Osteoblast (primary cell): ENCODE data around the gene CCDC102B. TPM values are rescaled to one million over a fixed set of nuclear protein-coding genes. Genes with fewer than 3 reads are reported as not detected.

ENCODE experiments used
- DNase-seq: peaks from one replicate; pipeline ENCODE4 v3.0.0; 2011; ENCODE audit warnings: low spot score, mixed read lengths; ENCODE audit not compliant: insufficient read length; ENCODE audit errors: missing footprints
- H2AFZ ChIP-seq: 2 replicates; pipeline ENCODE4 v1.6.0; 2011; ENCODE audit warnings: mild to moderate bottlenecking, low read length
- H3K27ac ChIP-seq: 2 replicates; pipeline ENCODE4 v1.5.1; 2011; ENCODE audit warnings: mild to moderate bottlenecking, low read depth, low read length, moderate library complexity
- H3K27me3 ChIP-seq: 2 replicates; pipeline ENCODE4 v1.6.0; 2012; ENCODE audit warnings: mild to moderate bottlenecking, control low read depth, inconsistent platforms, low read length, moderate library complexity; ENCODE audit not compliant: insufficient read depth
- H3K36me3 ChIP-seq: 2 replicates; pipeline ENCODE4 v1.5.1; 2011; ENCODE audit warnings: mild to moderate bottlenecking, low read length, control low read depth, moderate library complexity; ENCODE audit not compliant: insufficient read depth
- H3K4me1 ChIP-seq: 2 replicates; pipeline ENCODE4 v1.5.1; 2011; ENCODE audit warnings: mild to moderate bottlenecking, low read length, control low read depth, moderate library complexity; ENCODE audit not compliant: insufficient read depth
- H3K4me2 ChIP-seq: 2 replicates; pipeline ENCODE4 v1.6.0; 2011; ENCODE audit warnings: mild to moderate bottlenecking, low read length; ENCODE audit not compliant: insufficient read depth
- H3K4me3 ChIP-seq: fragments of 200-600 bp; sonication (generic); 3 replicates; pipeline ENCODE4 v1.5.1; 2012; ENCODE audit warnings: mild to moderate bottlenecking, low read length, inconsistent platforms; ENCODE audit not compliant: insufficient read depth
- H3K79me2 ChIP-seq: 2 replicates; pipeline ENCODE4 v1.6.0; 2012; ENCODE audit warnings: mild to moderate bottlenecking, low read length, control low read depth, inconsistent platforms; ENCODE audit not compliant: insufficient read depth
- H3K9me3 ChIP-seq: 2 replicates; pipeline ENCODE4 v1.5.1; 2011; ENCODE audit warnings: low read depth, low read length, control low read depth
- H4K20me1 ChIP-seq: 2 replicates; pipeline ENCODE4 v1.6.0; 2012; ENCODE audit warnings: mild to moderate bottlenecking, low read length, control low read depth; ENCODE audit not compliant: insufficient read depth
- total RNA-seq: library from RNA; depleted of rRNA; stranded (reverse); fragments of >200 nt; gene quantifications from 2 replicates; pipeline ENCODE4 v1.2.3, GENCODE V29; 2012
- TF ChIP-seq, protein P1 (sequence below): IDR thresholded peaks from 2 replicates; pipeline ENCODE4 v1.5.1; 2011; ENCODE audit warnings: mild to moderate bottlenecking, low read depth, low read length, moderate library complexity; ENCODE audit errors: extremely low read depth

The CCDC102B gene
- total RNA-seq, 1 donor: 9.4 TPM

DNA sequence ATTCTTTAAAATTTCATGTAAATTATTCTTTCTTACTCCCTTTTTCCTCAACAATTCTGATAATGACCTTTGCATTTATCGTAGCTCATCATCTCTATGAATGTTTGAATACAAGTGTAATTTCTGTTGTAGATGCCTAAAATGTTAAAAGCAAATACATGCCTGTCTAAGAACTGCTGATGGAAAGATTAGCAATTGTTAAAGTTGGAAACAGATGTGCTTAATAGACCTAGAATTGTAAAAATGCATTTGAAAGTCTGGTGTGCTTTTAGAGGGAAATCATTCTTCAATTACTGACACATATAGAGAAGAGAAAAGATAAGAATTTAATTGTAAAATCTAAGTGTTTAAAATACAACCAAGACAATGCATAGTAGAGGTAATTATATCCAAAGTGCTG, 50.4 kb downstream of the CCDC102B start:
- no peak overlapping the region for H3K4me2 ChIP-seq
- no peaks in the 10 kb centered on the region for H3K27me3 ChIP-seq
- no peaks in the 10 kb centered on the region for H3K36me3 ChIP-seq
- no peak overlapping the region for H3K27ac ChIP-seq
- no peak overlapping the region for H3K4me3 ChIP-seq
- no peaks in the 10 kb centered on the region for H3K79me2 ChIP-seq
- no peak overlapping the region for H2AFZ ChIP-seq
- no peaks in the 10 kb centered on the region for H3K9me3 ChIP-seq
- no peak for DNase-seq
- TF ChIP-seq, protein P1, sequence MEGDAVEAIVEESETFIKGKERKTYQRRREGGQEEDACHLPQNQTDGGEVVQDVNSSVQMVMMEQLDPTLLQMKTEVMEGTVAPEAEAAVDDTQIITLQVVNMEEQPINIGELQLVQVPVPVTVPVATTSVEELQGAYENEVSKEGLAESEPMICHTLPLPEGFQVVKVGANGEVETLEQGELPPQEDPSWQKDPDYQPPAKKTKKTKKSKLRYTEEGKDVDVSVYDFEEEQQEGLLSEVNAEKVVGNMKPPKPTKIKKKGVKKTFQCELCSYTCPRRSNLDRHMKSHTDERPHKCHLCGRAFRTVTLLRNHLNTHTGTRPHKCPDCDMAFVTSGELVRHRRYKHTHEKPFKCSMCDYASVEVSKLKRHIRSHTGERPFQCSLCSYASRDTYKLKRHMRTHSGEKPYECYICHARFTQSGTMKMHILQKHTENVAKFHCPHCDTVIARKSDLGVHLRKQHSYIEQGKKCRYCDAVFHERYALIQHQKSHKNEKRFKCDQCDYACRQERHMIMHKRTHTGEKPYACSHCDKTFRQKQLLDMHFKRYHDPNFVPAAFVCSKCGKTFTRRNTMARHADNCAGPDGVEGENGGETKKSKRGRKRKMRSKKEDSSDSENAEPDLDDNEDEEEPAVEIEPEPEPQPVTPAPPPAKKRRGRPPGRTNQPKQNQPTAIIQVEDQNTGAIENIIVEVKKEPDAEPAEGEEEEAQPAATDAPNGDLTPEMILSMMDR: no peak
- H3K4me1 ChIP-seq: no peaks in the 10 kb centered on the region
- H4K20me1 ChIP-seq: no peaks in the 10 kb centered on the region

DNA sequence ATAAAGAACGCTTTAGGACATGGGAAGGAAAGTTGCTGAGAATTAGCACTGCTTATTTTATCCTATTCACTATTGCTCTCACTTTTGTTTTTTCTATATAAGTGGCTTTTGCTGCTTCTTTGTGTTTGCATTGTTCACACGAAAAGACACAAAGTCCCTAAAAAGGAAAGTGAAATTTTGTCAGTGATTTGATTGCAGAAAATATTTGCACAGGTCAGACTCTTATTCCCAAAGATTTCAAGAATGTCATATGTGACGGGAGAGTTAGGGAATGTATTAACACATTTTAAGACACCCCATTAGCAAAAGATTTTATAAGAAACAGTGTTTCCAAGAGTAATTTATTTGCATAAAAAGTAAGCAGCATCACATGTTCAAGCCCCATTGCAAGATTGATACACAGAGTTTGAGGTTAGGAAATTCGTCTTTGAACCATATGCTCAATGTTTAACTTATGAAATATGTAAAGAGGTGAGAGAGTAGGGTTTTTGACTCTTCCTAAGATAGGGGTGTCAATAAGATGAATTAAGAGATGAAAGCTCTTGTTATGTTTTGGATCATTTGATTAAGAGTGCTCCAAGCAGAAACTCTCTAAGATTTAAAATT, 57.0 kb downstream of the CCDC102B start:
- Histone ChIP-seq H3K4me2 (no peak overlapping the region), H3K79me2 (no peaks in the 10 kb centered on the region), H3K36me3 (no peaks in the 10 kb centered on the region), H4K20me1 (no peaks in the 10 kb centered on the region), H2AFZ (peak overlapping the region; percentile 3), H3K4me1 (no peaks in the 10 kb centered on the region), H3K4me3 (no peak overlapping the region), H3K27ac (no peak overlapping the region), H3K9me3 (no peaks in the 10 kb centered on the region), H3K27me3 (no peaks in the 10 kb centered on the region)
- no peak for DNase-seq
- TF ChIP-seq, protein P1: no peak

DNA sequence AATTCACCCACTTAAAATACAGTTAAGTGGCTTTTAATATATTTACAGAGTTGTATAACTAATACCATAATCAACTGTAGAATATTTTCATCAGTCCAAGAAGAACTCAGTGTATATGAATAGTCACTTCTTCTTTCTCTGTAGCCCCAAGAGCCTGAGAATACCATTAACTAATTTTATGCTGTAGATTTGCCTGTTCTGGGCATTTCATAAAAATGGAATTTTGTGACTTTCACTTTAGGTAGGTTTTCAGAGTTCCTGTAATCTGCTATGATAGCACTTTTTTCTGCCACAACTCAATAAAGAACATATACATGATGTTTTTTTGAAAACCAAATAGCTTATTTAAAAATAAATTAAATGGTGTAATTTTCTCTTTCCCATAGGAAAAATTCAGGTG, 57.6 kb downstream of the CCDC102B start:
- Histone ChIP-seq H3K27me3 (no peaks in the 10 kb centered on the region), H3K27ac (no peak overlapping the region), H2AFZ (no peak overlapping the region), H3K4me2 (no peak overlapping the region), H3K79me2 (no peaks in the 10 kb centered on the region), H3K9me3 (no peaks in the 10 kb centered on the region), H3K36me3 (no peaks in the 10 kb centered on the region), H3K4me3 (no peak overlapping the region), H4K20me1 (no peaks in the 10 kb centered on the region), H3K4me1 (no peaks in the 10 kb centered on the region)
- TF ChIP-seq, protein P1: no peak
- DNase-seq: no peak

DNA sequence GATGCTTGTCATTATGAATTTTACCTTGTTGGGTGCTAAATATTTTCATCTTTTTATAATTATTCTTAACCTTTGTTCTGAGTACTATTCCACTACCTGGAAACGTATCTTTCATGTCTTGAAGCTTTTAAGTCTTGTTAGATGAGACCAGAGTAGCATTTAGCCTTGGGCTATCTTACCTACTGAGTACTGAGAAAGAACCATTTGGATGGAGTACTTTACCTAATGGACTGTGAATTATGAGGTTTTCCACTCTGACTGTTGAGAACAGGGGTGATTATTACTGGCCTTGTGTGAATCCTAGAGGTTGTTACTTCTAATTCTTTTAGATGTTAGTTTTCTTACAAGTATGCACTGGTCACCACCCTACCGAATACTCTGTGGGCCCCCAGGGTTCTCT, 63.5 kb downstream of the CCDC102B start:
- H3K79me2 ChIP-seq: no peaks in the 10 kb centered on the region
- H3K36me3 ChIP-seq: no peaks in the 10 kb centered on the region
- no peaks in the 10 kb centered on the region for H3K9me3 ChIP-seq
- H4K20me1 ChIP-seq: no peaks in the 10 kb centered on the region
- no peak overlapping the region for H2AFZ ChIP-seq
- H3K4me1 ChIP-seq: no peaks in the 10 kb centered on the region
- H3K4me2 ChIP-seq: no peak overlapping the region
- no peaks in the 10 kb centered on the region for H3K27me3 ChIP-seq
- H3K27ac ChIP-seq: no peak overlapping the region
- TF ChIP-seq, protein P1: no peak
- no peak for DNase-seq
- no peak overlapping the region for H3K4me3 ChIP-seq
